ENCODE measurements around the gene TRMT2B. TPM values are rescaled to one million over a fixed set of nuclear protein-coding genes. Genes with fewer than 3 reads are reported as not detected.
"Not testable (repeated sequence)": the region's sequence is repeated elsewhere in the genome, so short reads cannot be mapped to it uniquely, and the experiment has no call there.

TRMT2B gene
- total and polyA plus RNA-seq, 3 donors from 2014 or later: 7.0 to 17.0 (median 13.3) TPM

DNA sequence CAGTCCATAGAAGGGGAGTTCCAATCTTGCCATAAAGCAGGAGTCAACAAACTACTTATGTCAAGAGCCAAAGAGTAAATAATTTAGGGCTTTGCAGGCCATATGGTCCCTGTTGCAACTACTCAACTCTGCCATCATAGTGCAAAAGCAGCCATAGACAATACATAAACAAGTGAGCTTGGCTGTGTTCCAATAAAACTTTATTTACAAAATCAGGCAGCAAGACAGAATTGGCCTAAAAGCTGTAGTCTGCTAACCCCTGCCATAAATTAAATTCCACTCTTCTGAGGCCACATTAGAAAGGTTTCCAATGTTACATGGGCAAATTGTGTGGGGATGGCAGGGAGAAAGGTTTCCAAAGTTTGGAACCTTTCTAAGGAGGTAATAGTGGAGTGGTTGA is 14.7 kb downstream of the TRMT2B start:
- no peaks in the 10 kb centered on the region for H3K27me3 ChIP-seq
- intact Hi-C loops (cut with DNase I; ENCODE audit: low total_unique reads): no loop called here

GRCh38 chrX:101029665-101030064 is 22.2 kb downstream of the TRMT2B start:
- Histone ChIP-seq H3K27ac (no peak overlapping the region), H3K36me3 (ENCODE audit: low read depth, missing control alignments) (no peaks in the 10 kb centered on the region), H3K27me3 (no peaks in the 10 kb centered on the region), H3K9me3 (no peaks in the 10 kb centered on the region), H3K4me3 (no peak overlapping the region), H3K4me1 (no peaks in the 10 kb centered on the region)
- TF ChIP-seq CTCF (IDR thresholded peaks at IDR 0.05): no peak
- TF ChIP-seq POLR2A (IDR thresholded peaks at IDR 0.05): no peak
- WGBS, 2 donors: 83% methylated on average over 1 of the region's 1 CpG; no CpG with 5 or more reads in 1 of the 2 donors
- no peak for DNase-seq
- intact Hi-C loops (cut with DNase I; ENCODE audit: low total_unique reads): no loop called here

More for the DNA sequence above, 14.7 kb downstream of the TRMT2B start:
- Histone ChIP-seq H3K27ac (no peak overlapping the region), H3K4me1 (no peaks in the 10 kb centered on the region), H3K36me3 (ENCODE audit: low read depth, missing control alignments) (no peaks in the 10 kb centered on the region), H3K4me3 (no peak overlapping the region), H3K9me3 (no peaks in the 10 kb centered on the region)
- TF ChIP-seq POLR2A (IDR thresholded peaks at IDR 0.05) (no peak), CTCF (IDR thresholded peaks at IDR 0.05) (no peak)
- DNase-seq: no peak

GRCh38 chrX:101028562-101028961 is 23.3 kb downstream of the TRMT2B start:
- no peaks in the 10 kb centered on the region for H3K36me3 ChIP-seq (ENCODE audit: low read depth, missing control alignments)
- no peaks in the 10 kb centered on the region for H3K9me3 ChIP-seq
- 100% methylated on average over 1 of the region's 1 CpG for WGBS, 2 donors
- intact Hi-C loops (cut with DNase I; ENCODE audit: low total_unique reads): no loop called here
- no peak overlapping the region for H3K27ac ChIP-seq
- no peaks in the 10 kb centered on the region for H3K4me1 ChIP-seq
- H3K27me3 ChIP-seq: no peaks in the 10 kb centered on the region
- no peak for DNase-seq
- TF ChIP-seq POLR2A (IDR thresholded peaks at IDR 0.05): no peak
- no peak for TF ChIP-seq CTCF (IDR thresholded peaks at IDR 0.05)
- H3K4me3 ChIP-seq: no peak overlapping the region

GRCh38 chrX:101025126-101025525 is 26.8 kb downstream of the TRMT2B start:
- Histone ChIP-seq H3K36me3 (ENCODE audit: low read depth, missing control alignments) (no peaks in the 10 kb centered on the region), H3K27ac (no peak overlapping the region), H3K27me3 (no peaks in the 10 kb centered on the region), H3K9me3 (no peaks in the 10 kb centered on the region), H3K4me3 (no peak overlapping the region), H3K4me1 (no peaks in the 10 kb centered on the region)
- no peak for DNase-seq
- intact Hi-C loops (cut with DNase I; ENCODE audit: low total_unique reads): no loop called here
- TF ChIP-seq CTCF (IDR thresholded peaks at IDR 0.05) (no peak), POLR2A (IDR thresholded peaks at IDR 0.05) (no peak)

- no peaks in the 10 kb centered on the region for H3K27me3 ChIP-seq
- H3K9me3 ChIP-seq: no peaks in the 10 kb centered on the region
- no peak overlapping the region for H3K4me3 ChIP-seq
- H3K36me3 ChIP-seq (ENCODE audit: low read depth, missing control alignments): no peaks in the 10 kb centered on the region
- no peak for DNase-seq
- intact Hi-C loops (cut with DNase I; ENCODE audit: low total_unique reads): no loop called here
- 97 to 100% methylated on average over 1 to 3 of the region's 3 CpGs for WGBS, 2 donors
- H3K27ac ChIP-seq: no peak overlapping the region
- H3K4me1 ChIP-seq: no peaks in the 10 kb centered on the region
- TF ChIP-seq POLR2A (IDR thresholded peaks at IDR 0.05) (no peak), CTCF (IDR thresholded peaks at IDR 0.05) (no peak)
Measured at GRCh38 chrX:101022020-101022419, 29.9 kb downstream of the TRMT2B start.

DNA sequence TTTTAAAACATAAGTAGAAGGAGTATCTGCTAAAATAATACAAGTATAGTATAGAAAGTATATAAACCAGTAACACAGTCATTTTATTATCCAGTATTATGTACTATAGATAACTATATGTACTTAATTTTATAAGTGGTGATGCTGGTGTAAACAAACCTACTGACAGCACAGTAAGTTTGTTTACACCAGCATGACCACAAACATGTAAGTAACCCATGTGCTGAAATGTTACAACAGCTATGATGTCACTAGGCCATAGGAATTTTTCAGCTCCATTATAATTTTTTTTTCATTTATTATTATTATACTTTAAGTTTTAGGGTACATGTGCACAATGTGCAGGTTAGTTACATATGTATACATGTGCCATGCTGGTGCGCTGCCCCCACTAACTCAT is 39.9 kb downstream of the TRMT2B start:
- H3K4me1 ChIP-seq: not testable (repeated sequence)
- WGBS, 2 donors: 89 to 100% methylated on average over 1 of the region's 1 CpG

More for the DNA sequence above, 39.9 kb downstream of the TRMT2B start:
- H3K4me3 ChIP-seq; H3K9me3 ChIP-seq; H3K36me3 ChIP-seq (ENCODE audit: low read depth, missing control alignments); H3K27me3 ChIP-seq; DNase-seq; H3K27ac ChIP-seq; intact Hi-C loops (cut with DNase I; ENCODE audit: low total_unique reads): not testable (repeated sequence)

Measured in testis (tissue), 3 donors.